ENCODE data around the gene BUB1.
"Not testable (repeated sequence)": the region's sequence is repeated elsewhere in the genome, so short reads cannot be mapped to it uniquely, and the experiment has no call there.

The BUB1 gene

DNA sequence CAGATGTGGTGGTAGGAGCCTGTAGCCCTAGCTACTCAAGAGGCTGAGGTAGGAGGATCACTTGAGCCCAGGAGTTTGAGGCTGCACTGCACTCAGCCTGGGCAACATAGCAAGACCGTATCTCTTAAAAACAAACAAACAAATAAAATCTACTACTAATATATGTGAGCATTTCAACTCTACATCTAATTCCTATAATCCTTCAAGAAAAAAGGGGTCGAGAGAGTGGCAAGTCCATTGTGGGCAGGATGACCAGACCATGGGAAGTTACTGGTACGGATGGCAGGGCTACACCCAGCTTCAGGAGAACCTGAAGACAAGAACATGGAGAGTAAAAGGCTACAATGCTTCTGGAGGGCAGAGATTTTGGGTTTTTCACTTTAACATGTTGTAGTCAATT is 24.0 kb downstream of the BUB1 start:
- no peak for DNase-seq

DNA sequence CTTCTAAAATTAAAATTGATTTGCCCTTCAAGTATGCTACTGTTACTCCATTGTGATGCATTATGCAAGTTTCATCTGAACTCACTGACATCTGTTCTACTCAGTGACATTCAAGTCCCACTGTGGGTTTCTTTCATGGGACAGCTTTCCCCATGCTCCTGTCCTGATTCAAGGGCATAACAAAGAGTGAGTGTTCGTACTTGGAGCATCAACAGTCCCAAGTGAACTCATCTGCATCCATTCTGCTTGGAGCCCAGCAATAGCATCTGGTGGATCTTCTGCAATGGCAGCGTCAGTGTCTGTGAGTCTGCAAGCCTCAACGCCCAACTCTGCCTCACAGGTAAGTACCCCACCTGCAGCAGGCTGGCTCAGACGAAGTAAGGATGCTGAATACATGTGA is 27.5 kb downstream of the BUB1 start:
- no peak for DNase-seq

- DNase-seq, result no peak
Observed at GRCh38 chr2:110647777-110648176, 30.1 kb downstream of the BUB1 start.

GRCh38 chr2:110645616-110646015 is 32.2 kb downstream of the BUB1 start:
- DNase-seq, result no peak

DNA sequence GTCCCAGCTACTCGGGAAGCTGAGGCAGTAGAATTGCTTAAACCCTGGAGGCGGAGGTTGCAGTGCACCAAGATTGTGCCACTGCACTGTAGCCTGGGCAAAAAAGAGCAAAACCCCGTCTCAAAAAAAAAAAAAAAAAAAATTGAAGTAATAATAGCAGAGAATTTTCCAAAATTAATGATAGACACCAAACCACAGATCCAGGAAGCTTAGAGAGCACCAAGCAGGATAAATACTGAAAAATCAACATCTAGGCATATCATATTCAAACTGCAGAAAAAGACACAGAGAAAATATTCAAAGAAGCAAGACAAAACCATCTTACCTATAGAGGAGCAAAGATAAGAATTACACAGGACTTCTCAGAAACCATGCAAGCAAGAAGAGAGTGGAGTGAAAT is 33.5 kb downstream of the BUB1 start:
- no peak for DNase-seq

- no peak for DNase-seq
Observed at GRCh38 chr2:110642360-110642759, 35.5 kb downstream of the BUB1 start.

- no peak for DNase-seq
Observed at GRCh38 chr2:110639972-110640371, 37.9 kb downstream of the BUB1 start.

- no peak for DNase-seq
Observed at GRCh38 chr2:110638952-110639695, 38.7 kb downstream of the BUB1 start.

- DNase-seq, result no peak
Observed at GRCh38 chr2:110638004-110638403, 39.9 kb downstream of the BUB1 start.

GRCh38 chr2:110637093-110637492 is 40.8 kb downstream of the BUB1 start:
- no peak for DNase-seq

DNA sequence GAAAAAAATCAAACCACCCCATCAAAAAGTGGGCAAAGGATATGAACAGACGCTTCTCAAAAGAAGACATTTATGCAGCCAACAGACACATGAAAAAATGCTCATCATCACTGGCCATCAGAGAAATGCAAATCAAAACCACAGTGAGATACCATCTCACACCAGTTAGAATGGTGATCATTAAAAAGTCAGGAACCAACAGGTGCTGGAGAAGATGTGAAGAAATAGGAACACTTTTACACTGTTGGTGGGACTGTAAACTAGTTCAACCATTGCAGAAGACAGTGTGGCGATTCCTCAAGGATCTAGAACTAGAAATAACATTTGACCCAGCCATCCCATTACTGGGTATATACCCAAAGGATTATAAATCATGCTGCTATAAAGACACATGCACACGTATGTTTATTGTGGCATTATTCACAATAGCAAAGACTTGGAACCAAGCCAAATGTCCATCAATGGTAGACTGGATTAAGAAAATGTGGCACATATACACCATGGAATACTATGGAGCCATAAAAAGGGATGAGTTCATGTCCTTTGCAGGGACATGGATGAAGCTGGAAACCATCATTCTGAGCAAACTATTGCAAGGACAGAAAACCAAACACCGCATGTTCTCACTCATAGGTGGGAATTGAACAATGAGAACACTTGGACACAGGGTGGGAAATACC is 41.8 kb downstream of the BUB1 start:
- not testable (repeated sequence) for DNase-seq

- not testable (repeated sequence) for DNase-seq
Observed at GRCh38 chr2:110627348-110627747, 50.5 kb downstream of the BUB1 start.

DNA sequence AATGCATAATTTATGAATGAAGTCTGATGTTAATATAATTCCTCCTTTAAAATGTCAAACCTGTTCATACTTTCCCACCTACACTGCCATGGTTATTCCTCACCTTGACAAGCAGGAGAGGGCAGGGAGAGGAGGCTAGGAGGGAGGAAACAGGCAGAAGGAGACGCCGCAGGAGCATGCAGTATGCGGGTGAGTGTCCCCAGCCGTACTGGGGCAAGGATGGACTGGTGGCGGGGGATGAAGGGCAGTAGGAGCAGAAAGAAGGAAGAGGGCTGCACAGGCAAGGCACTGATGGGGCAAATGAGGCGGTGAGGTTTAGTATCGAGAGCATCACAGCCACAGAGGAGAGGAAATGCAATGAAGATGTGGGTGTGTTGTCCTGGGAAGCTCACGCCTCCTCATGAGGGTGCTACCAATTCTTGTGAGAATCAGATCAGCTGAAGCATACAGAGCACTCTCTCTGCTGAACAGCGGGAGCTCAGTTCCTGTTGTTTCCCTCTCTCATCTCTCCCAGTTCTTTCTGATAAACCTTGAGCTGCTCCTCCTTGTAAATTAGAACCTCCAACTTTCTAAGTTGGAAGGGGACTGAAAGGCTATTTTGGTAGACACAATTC is 58.4 kb downstream of the BUB1 start:
- DNase-seq, result not testable (repeated sequence)

- not testable (repeated sequence) for DNase-seq
Observed at GRCh38 chr2:110613927-110614326, 63.9 kb downstream of the BUB1 start.

DNA sequence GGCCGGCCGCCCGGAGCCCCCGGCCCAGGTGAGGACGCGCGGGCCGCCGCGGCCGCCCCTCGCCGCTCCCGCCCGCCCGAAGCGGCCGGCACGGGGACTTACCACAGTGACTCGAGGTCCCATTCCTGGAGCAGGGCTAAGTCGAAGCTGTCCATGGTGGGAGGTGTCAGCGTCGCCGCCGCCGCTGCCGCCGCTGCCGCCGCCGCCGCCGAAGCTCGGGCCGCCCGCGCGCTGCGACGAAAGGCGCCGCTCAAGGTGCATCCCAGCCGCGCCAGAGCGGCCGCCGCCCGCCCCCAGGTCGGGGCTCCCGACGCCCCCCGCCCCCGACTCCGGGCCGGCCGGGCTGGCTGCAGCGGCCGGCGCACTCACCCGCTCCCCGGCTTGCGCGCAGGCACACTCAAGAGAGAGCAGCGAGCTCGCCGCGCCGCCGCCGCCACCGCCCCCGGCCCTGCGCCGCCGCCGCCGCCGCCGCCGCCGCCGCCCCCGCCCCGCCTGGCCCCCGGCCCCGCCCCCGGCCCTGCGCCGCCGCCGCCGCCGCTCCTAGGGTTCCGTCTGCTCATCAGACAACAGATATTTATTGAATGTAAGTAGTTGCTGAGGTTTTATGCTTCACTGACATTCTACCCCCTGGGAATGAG is 67.1 kb downstream of the BUB1 start:
- not testable (repeated sequence) for DNase-seq

DNA sequence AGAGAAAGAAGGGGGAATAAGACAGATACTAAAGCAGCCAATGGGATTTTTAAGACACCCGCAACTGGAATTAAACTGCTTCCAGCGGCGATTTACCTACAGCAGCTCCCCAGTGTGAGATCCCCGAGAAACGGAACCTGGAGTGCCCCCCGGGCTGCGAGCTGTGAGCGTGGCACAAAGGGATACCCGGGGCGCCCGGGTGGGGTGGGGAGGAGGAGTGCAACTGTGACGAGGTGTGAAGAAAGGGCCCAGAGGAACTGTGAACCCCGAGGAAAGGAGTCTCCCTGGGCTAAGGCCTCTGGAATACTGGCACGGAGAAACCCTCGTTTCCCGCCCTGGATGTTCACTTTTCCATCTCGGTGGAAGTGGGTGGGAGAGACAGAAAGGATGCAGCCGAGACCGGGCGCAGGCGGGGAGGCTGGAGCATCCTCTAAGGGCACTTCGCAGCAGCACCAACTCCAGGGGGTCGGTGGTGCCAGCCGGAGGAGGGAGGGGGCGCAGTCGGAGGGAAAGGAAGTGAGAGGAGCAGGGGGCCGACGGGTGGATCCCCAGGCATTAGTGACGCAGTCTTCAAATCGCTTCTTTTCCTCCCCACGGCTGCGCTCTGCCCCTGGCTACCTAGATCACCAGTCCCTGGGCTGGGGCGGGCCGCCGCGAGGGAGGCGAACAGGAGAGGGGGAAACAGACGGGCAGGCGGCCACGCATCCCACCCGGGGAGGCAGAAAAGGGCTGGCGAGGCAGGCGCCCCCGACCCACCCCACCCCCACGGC is 67.8 kb downstream of the BUB1 start:
- not testable (repeated sequence) for DNase-seq

DNA sequence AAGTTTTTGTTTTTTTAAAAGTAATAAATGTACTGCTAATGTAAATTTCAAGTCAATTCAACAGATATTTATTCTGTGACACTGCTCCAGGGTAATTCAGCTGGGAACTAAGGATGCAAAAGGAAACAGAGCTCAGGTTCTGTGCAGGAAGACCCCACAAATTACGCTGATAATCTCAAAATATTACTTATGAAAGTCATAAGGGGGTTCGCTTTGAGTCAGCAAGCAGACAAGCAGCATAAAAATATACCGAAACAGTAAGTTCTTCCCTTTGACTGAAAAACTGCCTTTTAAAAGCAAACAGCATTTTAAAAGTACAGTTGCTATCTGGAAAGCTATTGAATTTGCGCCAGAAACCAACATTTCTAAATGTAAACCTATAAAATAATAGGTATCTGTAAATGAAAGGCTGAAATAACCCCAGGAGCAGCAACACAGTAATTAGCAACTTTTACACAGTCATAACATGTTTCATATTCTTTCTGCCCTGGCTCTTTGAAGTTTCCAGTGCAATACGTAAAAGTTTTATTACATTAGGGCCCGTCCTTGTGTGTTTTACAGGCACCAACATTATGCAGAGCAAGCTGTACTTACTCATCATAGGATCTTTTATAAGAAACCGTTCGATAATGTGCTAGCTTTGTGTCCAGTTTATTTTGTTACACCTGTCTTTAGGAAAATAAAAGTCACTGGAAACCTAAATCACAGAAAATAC is 68.9 kb downstream of the BUB1 start:
- DNase-seq, result not testable (repeated sequence)

DNA sequence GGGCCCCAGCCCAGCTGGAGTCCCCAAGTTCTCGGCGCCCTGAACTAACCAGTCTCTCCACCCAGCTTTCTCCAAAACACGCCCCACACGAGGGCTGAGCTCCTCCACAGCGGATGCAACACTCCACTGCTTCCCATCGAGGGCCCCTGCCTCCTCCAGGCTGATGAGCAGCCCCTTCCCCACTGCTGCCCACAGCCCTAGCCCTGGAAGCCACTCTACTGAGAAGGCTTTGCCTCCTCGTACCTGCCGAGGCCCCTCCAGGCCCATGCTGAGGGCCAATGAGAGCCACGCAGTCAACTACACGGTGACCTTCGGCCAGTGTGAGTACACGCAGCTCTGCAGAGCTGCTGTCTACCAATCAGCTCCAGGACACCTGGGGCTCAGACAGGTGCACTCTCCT is 72.8 kb downstream of the BUB1 start:
- not testable (repeated sequence) for DNase-seq

GRCh38 chr2:110603917-110604591 is 73.8 kb downstream of the BUB1 start:
- DNase-seq, result not testable (repeated sequence)

DNA sequence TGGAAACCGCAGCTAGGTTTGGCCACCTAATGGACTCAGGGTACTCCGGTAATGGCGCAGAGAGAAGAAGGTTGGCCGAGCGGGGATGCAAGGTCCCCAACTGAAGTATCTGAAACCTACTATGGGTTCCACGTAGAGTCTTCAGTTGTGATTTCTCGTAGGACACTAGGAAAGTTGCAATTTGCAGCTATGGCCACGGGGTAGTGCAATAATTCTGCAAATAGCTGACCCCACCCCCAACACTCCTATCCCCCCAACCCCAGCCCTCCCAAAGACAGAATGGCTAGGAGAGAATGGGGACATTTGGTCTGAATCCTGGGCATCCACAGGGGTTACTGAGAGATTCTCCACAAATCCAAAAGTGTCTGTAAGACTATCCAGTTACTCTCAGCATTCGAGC is 75.7 kb downstream of the BUB1 start:
- DNase-seq, result not testable (repeated sequence)

DNA sequence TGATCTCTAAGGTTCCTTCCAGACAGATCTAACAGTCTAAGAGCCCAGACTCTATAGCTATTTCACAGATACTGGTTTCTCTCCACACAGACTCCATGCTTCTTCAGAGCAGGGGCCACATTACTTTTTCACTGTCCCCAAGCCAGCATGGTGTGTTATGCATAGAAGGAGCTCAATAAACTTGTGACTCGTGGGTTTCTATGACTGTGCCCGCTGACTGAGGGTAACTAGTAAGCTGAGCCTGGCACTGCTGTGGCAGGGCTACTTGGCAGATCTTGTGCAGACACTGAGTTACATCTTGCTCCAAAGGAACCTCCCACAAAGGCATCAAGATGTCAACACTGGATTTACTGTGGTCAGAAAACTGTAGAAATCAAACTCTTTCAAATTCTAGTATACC is 85.9 kb downstream of the BUB1 start:
- DNase-seq, result not testable (repeated sequence)

Measured in DMS79 treated with DMSO at 0.1 percent for 48 hours (cell line).